SU-DHL-6 (cell line): Measurements from ENCODE around the gene OR4F15.

Experiments
- H2AFZ ChIP-seq: fragments of 200-600 bp; sonication (generic); 2 replicates; pipeline ENCODE4 v1.6.1; 2014; ENCODE audit warnings: low read depth, mild to moderate bottlenecking, moderate library complexity, mixed read lengths, antibody characterized with exemption, low read length; ENCODE audit not compliant: severe bottlenecking
- H3F3A ChIP-seq: fragments of 200-600 bp; shearing (Covaris generic); 2 replicates; pipeline ENCODE4 v1.6.0; 2016; ENCODE audit warnings: antibody characterized with exemption, mild to moderate bottlenecking; ENCODE audit not compliant: insufficient read depth
- H3K27ac ChIP-seq: fragments of 200-600 bp; sonication (generic); 2 replicates; pipeline ENCODE4 v1.5.1; 2016; ENCODE audit warnings: low read depth, mild to moderate bottlenecking, low read length, moderate library complexity, mixed read lengths
- H3K27me3 ChIP-seq: fragments of 200-600 bp; sonication (generic), shearing (Covaris generic); 2 replicates; pipeline ENCODE4 v1.6.0; 2014; ENCODE audit warnings: mild to moderate bottlenecking, low read length
- H3K36me3 ChIP-seq: fragments of 200-600 bp; sonication (generic); 2 replicates; pipeline ENCODE4 v1.6.1; 2014; ENCODE audit warnings: mild to moderate bottlenecking, low read length, mixed read lengths
- H3K4me2 ChIP-seq: fragments of 300-600, 200-600 bp; shearing (Covaris generic), sonication (generic); 2 replicates; pipeline ENCODE4 v1.6.0; 2014; ENCODE audit warnings: low read length, low read depth, mild to moderate bottlenecking; ENCODE audit not compliant: poor library complexity, severe bottlenecking
- H3K4me3 ChIP-seq: fragments of 200-600 bp; sonication (generic); 2 replicates; pipeline ENCODE4 v1.5.1; 2014; ENCODE audit warnings: antibody characterized with exemption, low read length, mild to moderate bottlenecking, mixed read lengths; ENCODE audit not compliant: insufficient read depth, poor library complexity, severe bottlenecking
- H3K79me2 ChIP-seq: fragments of 200-600 bp; sonication (generic); 2 replicates; pipeline ENCODE4 v1.6.1; 2014; ENCODE audit warnings: mild to moderate bottlenecking, low read length, moderate library complexity; ENCODE audit not compliant: insufficient read depth
- H3K9ac ChIP-seq: fragments of 200-600 bp; sonication (generic); 2 replicates; pipeline ENCODE4 v1.7.0; 2014; ENCODE audit warnings: mild to moderate bottlenecking, low read length
- H3K9me2 ChIP-seq: fragments of 200-600 bp; sonication (generic); replicated peaks from 2 replicates; pipeline ENCODE4 v1.6.1; 2014; ENCODE audit warnings: low read length; ENCODE audit not compliant: insufficient read depth
- H3K9me3 ChIP-seq: fragments of 200-600 bp; sonication (generic); 2 replicates; pipeline ENCODE4 v1.6.1; 2014; ENCODE audit warnings: low read length, mixed read lengths; ENCODE audit not compliant: insufficient read depth
- H4K20me1 ChIP-seq: fragments of 200-600 bp; sonication (generic); 2 replicates; pipeline ENCODE4 v1.6.1; 2014; ENCODE audit warnings: low read depth, mild to moderate bottlenecking, antibody characterized with exemption, low read length, moderate library complexity, mixed read lengths
- CTCF ChIP-seq: fragments of 200-600 bp; sonication (generic); IDR thresholded peaks from one replicate; pipeline ENCODE4 v1.5.1; 2017; ENCODE audit warnings: antibody characterized with exemption, mild to moderate bottlenecking, low read length, moderate library complexity; ENCODE audit not compliant: insufficient read depth, poor library complexity, severe bottlenecking
- EZH2phosphoT487 ChIP-seq: fragments of 200-600 bp; sonication (generic), shearing (Covaris generic); conservative IDR thresholded peaks from 2 replicates; pipeline ENCODE4 v1.6.1; 2018; ENCODE audit warnings: mild to moderate bottlenecking, antibody characterized with exemption, low read length, moderate library complexity, mixed read lengths

The OR4F15 gene

DNA sequence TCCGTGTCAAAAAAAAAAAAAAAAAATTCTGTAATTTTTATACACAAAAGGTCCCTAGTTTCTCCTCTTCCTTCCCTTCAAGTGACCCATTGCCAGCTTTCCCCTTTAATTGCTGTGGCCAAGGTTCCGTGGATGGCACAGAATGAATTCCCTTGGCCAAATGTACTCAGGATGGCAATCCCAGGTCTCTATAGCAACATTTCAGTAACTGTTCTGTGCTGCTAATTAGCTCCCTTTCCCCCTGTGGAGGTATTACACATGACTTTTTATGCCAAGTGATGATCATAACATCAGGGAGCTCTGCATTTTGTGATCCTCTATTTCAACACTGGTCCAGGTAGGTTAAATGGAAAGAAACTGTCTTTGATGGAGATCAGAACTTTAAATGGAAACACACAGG is 8.8 kb upstream of the OR4F15 start, which contains the start of gene OR4F6:
Gene OR4F6 (plus strand): TSS at position 301 of the 400 bp plus-strand sequence. CDS start 2,211 bp downstream, outside the sequence.
- no peaks in the 10 kb centered on the region; the same call in 1 of the 2 replicates for H3F3A ChIP-seq
- TF ChIP-seq EZH2phosphoT487 = no peak
- TF ChIP-seq CTCF = no peak
- H3K36me3 ChIP-seq = no peaks in the 10 kb centered on the region
- H3K4me2 ChIP-seq = no peak within 1 kb of the TSS
- no peak within 1 kb of the TSS for H3K9ac ChIP-seq
- H2AFZ ChIP-seq = no peak within 1 kb of the TSS
- H3K9me2 ChIP-seq = no peaks in the 10 kb centered on the region
- H4K20me1 ChIP-seq = no peaks in the 10 kb centered on the region
- no peaks in the 10 kb centered on the region for H3K27me3 ChIP-seq
- H3K9me3 ChIP-seq = no peaks in the 10 kb centered on the region
- H3K4me3 ChIP-seq = no peak within 1 kb of the TSS
- H3K27ac ChIP-seq = no peak within 1 kb of the TSS
- H3K79me2 ChIP-seq = no peaks in the 10 kb centered on the region

DNA sequence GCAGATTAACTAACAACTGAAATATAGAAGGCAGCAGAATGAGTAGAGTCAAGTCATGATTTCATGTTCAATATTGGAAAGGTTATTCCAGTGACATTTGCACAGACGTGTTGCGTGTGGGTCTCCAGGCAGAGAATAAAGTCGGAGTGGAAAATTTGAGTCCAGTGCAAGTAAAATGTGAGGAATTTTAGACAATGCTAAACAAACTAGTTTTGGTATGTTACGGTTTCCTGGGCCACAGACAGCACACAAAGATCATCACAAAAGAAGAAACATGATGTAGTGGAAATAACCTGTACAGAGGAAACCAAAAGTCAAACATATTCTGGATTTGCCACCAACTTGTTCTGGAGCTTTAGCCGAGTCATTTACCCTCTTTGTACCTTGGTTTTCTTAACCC is 8.3 kb upstream of the OR4F15 start:
- Histone ChIP-seq H3K4me2 (no peak overlapping the region), H3K27me3 (no peaks in the 10 kb centered on the region)

DNA sequence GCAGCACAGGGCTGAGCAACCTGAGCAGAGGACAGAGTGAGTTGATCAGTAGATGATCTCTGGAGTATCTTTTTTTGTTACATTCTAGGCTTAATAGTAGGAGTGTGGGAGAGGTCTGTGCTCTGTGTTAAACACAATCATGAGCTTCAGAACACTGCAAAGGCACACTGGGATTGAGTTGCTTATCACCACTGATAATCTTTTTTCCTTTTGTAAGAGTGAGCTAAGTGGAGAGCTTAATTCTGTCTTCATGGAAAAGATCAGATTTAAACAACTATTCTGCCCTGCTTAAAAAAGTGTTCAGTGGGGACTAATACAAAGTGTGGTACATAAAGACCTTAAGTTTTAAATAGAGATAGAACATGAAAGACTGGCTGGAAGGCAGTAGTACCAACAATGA is 7.6 kb upstream of the OR4F15 start:
- Histone ChIP-seq H3K27ac (no peak overlapping the region), H3K27me3 (no peaks in the 10 kb centered on the region), H3K9ac (no peak overlapping the region), H3K36me3 (no peaks in the 10 kb centered on the region), H3K79me2 (no peaks in the 10 kb centered on the region), H3K4me2 (no peak overlapping the region), H2AFZ (no peak overlapping the region), H3F3A (no peaks in the 10 kb centered on the region; the same call in 1 of the 2 replicates), H3K9me2 (no peaks in the 10 kb centered on the region), H3K4me3 (no peak overlapping the region), H3K9me3 (no peaks in the 10 kb centered on the region), H4K20me1 (no peaks in the 10 kb centered on the region)
- TF ChIP-seq EZH2phosphoT487 (no peak), CTCF (no peak)

More for the DNA sequence above, 8.3 kb upstream of the OR4F15 start:
- no peak overlapping the region for H3K9ac ChIP-seq
- H3K79me2 ChIP-seq = no peaks in the 10 kb centered on the region
- no peaks in the 10 kb centered on the region for H3K36me3 ChIP-seq
- no peak overlapping the region for H3K4me3 ChIP-seq
- no peaks in the 10 kb centered on the region for H3K9me3 ChIP-seq
- no peak for TF ChIP-seq CTCF
- no peak for TF ChIP-seq EZH2phosphoT487
- H3F3A ChIP-seq = no peaks in the 10 kb centered on the region; the same call in 1 of the 2 replicates
- H3K27ac ChIP-seq = no peak overlapping the region
- H4K20me1 ChIP-seq = no peaks in the 10 kb centered on the region
- H3K9me2 ChIP-seq = no peaks in the 10 kb centered on the region
- no peak overlapping the region for H2AFZ ChIP-seq

DNA sequence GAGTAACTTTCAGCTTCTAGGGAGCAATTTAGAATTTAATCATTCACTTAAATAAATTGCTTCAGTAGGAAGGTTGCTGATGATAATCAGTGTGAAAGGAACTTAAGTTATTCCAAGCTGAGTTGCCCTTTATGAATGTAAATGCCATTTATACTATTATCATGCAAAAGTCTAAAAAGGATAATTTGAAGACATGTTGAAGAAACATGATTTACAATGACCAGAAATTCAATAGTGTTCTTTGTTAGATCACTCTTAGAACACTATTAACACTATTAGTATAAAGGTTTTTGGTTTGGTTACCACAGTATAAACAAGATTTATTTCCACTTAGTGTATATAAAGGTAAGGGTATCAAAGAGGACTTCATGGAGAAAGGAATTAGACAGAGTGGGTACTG is 7.1 kb upstream of the OR4F15 start:
- H3K4me3 ChIP-seq = no peak overlapping the region
- H2AFZ ChIP-seq = no peak overlapping the region
- H3K9ac ChIP-seq = no peak overlapping the region
- H3K27ac ChIP-seq = no peak overlapping the region
- no peaks in the 10 kb centered on the region for H3K79me2 ChIP-seq
- no peaks in the 10 kb centered on the region; the same call in 1 of the 2 replicates for H3F3A ChIP-seq
- no peak overlapping the region for H3K4me2 ChIP-seq
- no peaks in the 10 kb centered on the region for H4K20me1 ChIP-seq
- TF ChIP-seq CTCF = no peak
- TF ChIP-seq EZH2phosphoT487 = no peak
- no peaks in the 10 kb centered on the region for H3K9me2 ChIP-seq
- H3K36me3 ChIP-seq = no peaks in the 10 kb centered on the region
- no peaks in the 10 kb centered on the region for H3K9me3 ChIP-seq
- no peaks in the 10 kb centered on the region for H3K27me3 ChIP-seq
